MCF 10A (cell line): ENCODE results near the gene ZNF526. TPM values are rescaled to one million over a fixed set of nuclear protein-coding genes. Genes with fewer than 3 reads are reported as not detected.

Source experiments
- Bru-seq: library from RNA; stranded (reverse); fragments of 400-500 nt; gene quantifications from one replicate; lab custom pipeline; 2021; lab: Mats Ljungman, UMichigan
- BruChase-seq, 2 experiments: library from RNA; stranded (reverse); fragments of 400-500 nt; gene quantifications; one replicate each; lab custom pipeline; 2021; lab: Mats Ljungman, UMichigan
- BruUV-seq: library from RNA; stranded (reverse); fragments of 400-500 nt; replicated peaks from 2 replicates; lab custom pipeline; 2021; lab: Mats Ljungman, UMichigan
- CTCF ChIA-PET: fragments of 300-600 bp; sonication (Branson Sonifier 250); formaldehyde crosslinking; extraction: SDS; loops from one replicate; lab custom pipeline; 2021; ENCODE audit warnings: antibody characterized with exemption, inconsistent platforms; lab: Yijun Ruan, JAX
- POLR2A ChIA-PET: fragments of 300-600, 350-650 bp; sonication (Branson Sonifier 250); formaldehyde crosslinking; extraction: SDS; loops from one replicate; lab custom pipeline; 2020; ENCODE audit warnings: antibody characterized with exemption, inconsistent platforms; lab: Yijun Ruan, JAX
- DNase-seq: peaks from one replicate; pipeline ENCODE4 v3.0.0-alpha.2; 2018; ENCODE audit not compliant: unreplicated experiment
- H3K27ac Mint-ChIP-seq: one replicate; pipeline ENCODE4 v1.8.0; 2022; ENCODE audit warnings: mild to moderate bottlenecking, low read depth, mixed read lengths; ENCODE audit not compliant: unreplicated experiment
- H3K27me3 Mint-ChIP-seq: one replicate; pipeline ENCODE4 v1.8.0; 2022; ENCODE audit warnings: mixed read lengths; ENCODE audit not compliant: insufficient read depth, unreplicated experiment
- H3K36me3 Mint-ChIP-seq: one replicate; pipeline ENCODE4 v1.8.0; 2022; ENCODE audit warnings: mild to moderate bottlenecking, moderate library complexity, mixed read lengths; ENCODE audit not compliant: insufficient read depth, unreplicated experiment
- H3K4me1 Mint-ChIP-seq: one replicate; pipeline ENCODE4 v1.8.0; 2022; ENCODE audit warnings: mixed read lengths; ENCODE audit not compliant: insufficient read depth, unreplicated experiment
- H3K4me3 Mint-ChIP-seq: one replicate; pipeline ENCODE4 v1.8.0; 2022; ENCODE audit warnings: mild to moderate bottlenecking, moderate library complexity, mixed read lengths; ENCODE audit not compliant: unreplicated experiment
- H3K9me3 Mint-ChIP-seq: one replicate; pipeline ENCODE4 v1.8.0; 2022; ENCODE audit warnings: mixed read lengths; ENCODE audit not compliant: unreplicated experiment
- intact Hi-C: fragments of 100-400 bp; cut with micrococcal nuclease; formaldehyde crosslinking; loops from 2 replicates; pipeline ENCODE4 v1.14.1; 2022
- long read RNA-seq: library from polyadenylated mRNA; stranded (forward); transcript quantifications from one replicate; pipeline ENCODE4 v2.0.0, GENCODE V29; 2022
- total RNA-seq: library from RNA; stranded (reverse); gene quantifications from 2 replicates; pipeline ENCODE4 v1.2.3, GENCODE V29; 2022
- TF ChIP-seq, protein P1 (sequence below): fragments of 200-600 bp; IDR thresholded peaks from one replicate; pipeline ENCODE4 v1.8.0; 2022; ENCODE audit warnings: antibody characterized with exemption, mild to moderate bottlenecking; ENCODE audit not compliant: unreplicated experiment

The ZNF526 gene
- total RNA-seq, result 11.5 and 12.3 TPM in 2 replicates
- percentile 65 among the genes with signal in this experiment for Bru-seq, nascent RNA
- percentile 54 among the genes with signal in this experiment for BruChase-seq, experiment 1, labeled RNA remaining after a 6-hour chase
- percentile 67 among the genes with signal in this experiment for BruChase-seq, experiment 2, labeled RNA remaining after a 2-hour chase
- long read RNA-seq, full-length matches to known transcripts, result 32 of 38 reads
- long read RNA-seq, partial matches to known transcripts, result 5 of 38 reads
- long read RNA-seq, other reads (novel, unspliced or antisense), result 1 of 38 reads

- intact Hi-C loops, result no loop called here
- DNase-seq, result peak; percentile 98
- H3K4me1 Mint-ChIP-seq, result peaks cover 24% of the 10 kb centered on the region
- H3K4me3 Mint-ChIP-seq, result peak within 1 kb of the TSS; percentile 91
- BruUV-seq, result TSS peak; percentile 79
- H3K36me3 Mint-ChIP-seq, result peaks cover 37% of the 10 kb centered on the region
- TF ChIP-seq, protein P1, sequence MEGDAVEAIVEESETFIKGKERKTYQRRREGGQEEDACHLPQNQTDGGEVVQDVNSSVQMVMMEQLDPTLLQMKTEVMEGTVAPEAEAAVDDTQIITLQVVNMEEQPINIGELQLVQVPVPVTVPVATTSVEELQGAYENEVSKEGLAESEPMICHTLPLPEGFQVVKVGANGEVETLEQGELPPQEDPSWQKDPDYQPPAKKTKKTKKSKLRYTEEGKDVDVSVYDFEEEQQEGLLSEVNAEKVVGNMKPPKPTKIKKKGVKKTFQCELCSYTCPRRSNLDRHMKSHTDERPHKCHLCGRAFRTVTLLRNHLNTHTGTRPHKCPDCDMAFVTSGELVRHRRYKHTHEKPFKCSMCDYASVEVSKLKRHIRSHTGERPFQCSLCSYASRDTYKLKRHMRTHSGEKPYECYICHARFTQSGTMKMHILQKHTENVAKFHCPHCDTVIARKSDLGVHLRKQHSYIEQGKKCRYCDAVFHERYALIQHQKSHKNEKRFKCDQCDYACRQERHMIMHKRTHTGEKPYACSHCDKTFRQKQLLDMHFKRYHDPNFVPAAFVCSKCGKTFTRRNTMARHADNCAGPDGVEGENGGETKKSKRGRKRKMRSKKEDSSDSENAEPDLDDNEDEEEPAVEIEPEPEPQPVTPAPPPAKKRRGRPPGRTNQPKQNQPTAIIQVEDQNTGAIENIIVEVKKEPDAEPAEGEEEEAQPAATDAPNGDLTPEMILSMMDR, result no peak
- ChIA-PET POLR2A (interaction anchor here (0.7 to 4.0 kb wide), 10 partner anchors 10 to 60 kb away, joined by 3 to 50 read pairs (median 4); partner anchors contain the start of gene GSK3A), CTCF (interaction anchor here (0.6 to 1.6 kb wide), 4 partner anchors 10 to 112 kb away, joined by 3 to 8 read pairs (median 4); no protein-coding TSS in a partner anchor)
- H3K27ac Mint-ChIP-seq, result peak within 1 kb of the TSS; percentile 86
- no peaks in the 10 kb centered on the region for H3K9me3 Mint-ChIP-seq
- no peaks in the 10 kb centered on the region for H3K27me3 Mint-ChIP-seq
Measured at GRCh38 chr19:42219812-42220750, at the start of gene ZNF526. Gene ZNF526 (plus strand): TSS chr19:42220312. CDS start chr19:42224404, 4,092 bp downstream.

DNA sequence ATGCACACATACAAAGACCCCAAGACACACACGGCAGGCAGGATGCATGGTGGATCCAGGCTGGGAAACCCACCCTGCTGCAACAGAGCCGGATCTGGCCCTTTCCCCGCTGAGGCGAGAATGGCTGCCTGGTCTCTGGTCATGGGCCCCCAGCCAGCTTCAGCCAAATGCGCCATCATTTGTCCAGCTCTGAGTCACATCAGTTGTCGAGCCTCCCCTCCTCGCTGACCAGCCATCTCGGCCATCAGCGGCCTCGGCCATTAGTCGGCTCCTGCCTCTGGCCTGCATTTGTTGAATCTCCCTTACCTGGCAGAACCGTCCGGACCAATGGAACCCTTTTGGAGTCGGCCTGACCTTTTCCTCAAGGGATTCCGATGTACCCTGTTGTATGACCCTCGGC is 49.4 kb upstream of the ZNF526 start:
- no peak for DNase-seq
- no peaks in the 10 kb centered on the region for H3K4me1 Mint-ChIP-seq
- H3K4me3 Mint-ChIP-seq, result no peak overlapping the region
- ChIA-PET POLR2A (no interaction called here), CTCF (no interaction called here)
- TF ChIP-seq, protein P1, result no peak
- H3K27ac Mint-ChIP-seq, result no peak overlapping the region
- BruUV-seq, result no TSS peak
- intact Hi-C loops, result no loop called here
- H3K9me3 Mint-ChIP-seq, result no peaks in the 10 kb centered on the region
- no peaks in the 10 kb centered on the region for H3K36me3 Mint-ChIP-seq
- H3K27me3 Mint-ChIP-seq, result peaks cover 13% of the 10 kb centered on the region

GRCh38 chr19:42172261-42172660 is 47.9 kb upstream of the ZNF526 start:
- BruUV-seq, result no TSS peak
- Mint-ChIP-seq H3K36me3 (no peaks in the 10 kb centered on the region), H3K9me3 (no peaks in the 10 kb centered on the region), H3K27ac (no peak overlapping the region), H3K4me3 (no peak overlapping the region), H3K27me3 (peaks cover 25% of the 10 kb centered on the region), H3K4me1 (peaks cover 8% of the 10 kb centered on the region)
- ChIA-PET POLR2A (no interaction called here), CTCF (interaction anchor here (0.6 to 1.7 kb wide), 6 partner anchors 11 to 323 kb away, joined by 3 to 4 read pairs (median 3); no protein-coding TSS in a partner anchor)
- TF ChIP-seq, protein P1, result no peak
- no peak for DNase-seq
- intact Hi-C loops, result no loop called here

GRCh38 chr19:42173695-42174094 is 46.4 kb upstream of the ZNF526 start:
- peaks cover 25% of the 10 kb centered on the region for H3K27me3 Mint-ChIP-seq
- no peak for DNase-seq
- H3K27ac Mint-ChIP-seq, result no peak overlapping the region
- H3K9me3 Mint-ChIP-seq, result no peaks in the 10 kb centered on the region
- ChIA-PET CTCF (no interaction called here), POLR2A (no interaction called here)
- no peak overlapping the region for H3K4me3 Mint-ChIP-seq
- intact Hi-C loops, result no loop called here
- H3K36me3 Mint-ChIP-seq, result no peaks in the 10 kb centered on the region
- H3K4me1 Mint-ChIP-seq, result peaks cover 8% of the 10 kb centered on the region
- BruUV-seq, result no TSS peak
- TF ChIP-seq, protein P1, result no peak
